ENCODE measurements around the gene AGAP1. TPM values are rescaled to one million over a fixed set of nuclear protein-coding genes. Genes with fewer than 3 reads are reported as not detected.

The AGAP1 gene
- total and polyA plus RNA-seq, 2 donors (not counting 3 experiments of a cell fraction or from before 2014, with no cell fraction given), result 10.2 to 20.9 TPM

DNA sequence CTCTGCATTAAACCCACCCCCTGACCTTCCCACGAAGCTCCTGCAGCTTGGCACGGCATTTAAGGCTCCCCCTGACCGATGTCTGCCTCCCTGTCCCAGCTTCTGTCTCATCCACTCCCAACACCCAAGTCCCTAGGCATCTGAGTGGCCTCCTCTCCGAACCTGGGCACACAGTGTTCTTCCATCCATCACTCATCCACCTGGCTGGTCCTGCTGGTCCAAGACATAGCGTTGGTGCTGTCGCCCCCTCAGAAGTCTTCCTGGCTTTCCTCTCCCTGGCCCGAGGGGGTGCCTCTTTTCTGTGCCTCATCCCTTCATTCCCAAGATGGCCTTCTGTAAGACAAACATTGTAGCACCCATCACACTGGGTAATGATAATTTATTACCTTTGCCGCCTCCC, 350.7 kb downstream of the AGAP1 start:
- H3K27me3 ChIP-seq (ENCODE audit: control insufficient read depth in 2 of 2, insufficient read depth in 2 of 2, low read length in 2 of 2), result no peaks in the 10 kb centered on the region
- FAIRE-seq (no peak), DNase-seq (ENCODE audit: low read depth, low spot score) (no peak)
- POLR2A ChIA-PET, result no interaction called here
- no peak overlapping the region for H3K27ac ChIP-seq (ENCODE audit: insufficient read depth, low read depth, low read length)
- H3K9me1 ChIP-seq (replicated peaks; ENCODE audit: control insufficient read depth, extremely low read depth, insufficient read depth, low read length), result no peaks in the 10 kb centered on the region
- no peaks in the 10 kb centered on the region for H3K9me3 ChIP-seq (replicated peaks; ENCODE audit: control insufficient read depth, insufficient read depth, low read length)
- TF ChIP-seq FOS (IDR thresholded peaks at IDR 0.05; ENCODE audit: borderline replicate concordance, insufficient read depth, low read length) (no peak), CTCF (IDR thresholded peaks at IDR 0.05; ENCODE audit: extremely low read depth in 1 of 2, insufficient read depth in 1 of 2, low read depth in 1 of 2, low read length in 2 of 2) (no peak), JUN (IDR thresholded peaks at IDR 0.05; ENCODE audit: borderline replicate concordance, insufficient read depth, insufficient read length, low read depth) (no peak), POLR2A (IDR thresholded peaks at IDR 0.05; ENCODE audit: low read depth, low read length) (no peak), POLR2AphosphoS5 (IDR thresholded peaks at IDR 0.05; ENCODE audit: insufficient read depth, low read depth, low read length) (no peak), EZH2 (IDR thresholded peaks at IDR 0.05; ENCODE audit: borderline replicate concordance, low read depth, low read length, severe bottlenecking) (no peak), GATA2 (IDR thresholded peaks at IDR 0.05; ENCODE audit: insufficient read depth, insufficient read length, low read depth, low read length) (no peak), MYC (IDR thresholded peaks at IDR 0.05; ENCODE audit: low read depth, low read length) (no peak), MAX (IDR thresholded peaks at IDR 0.05; ENCODE audit: insufficient read depth, insufficient read length) (no peak)
- H3K4me3 ChIP-seq (replicated peaks in 1 of 3; ENCODE audit: insufficient read depth in 1 of 3, low read depth in 1 of 3, low read length in 3 of 3), result no peak overlapping the region
- no peaks in the 10 kb centered on the region for H3K36me3 ChIP-seq (ENCODE audit: control insufficient read depth in 2 of 2, extremely low read depth in 1 of 2, insufficient read depth in 2 of 2, low read length in 2 of 2)
- no peak overlapping the region for H2AFZ ChIP-seq (ENCODE audit: low read depth, low read length)
- BruUV-seq (replicated peaks), result no TSS peak
- H3K4me2 ChIP-seq (ENCODE audit: insufficient read depth, low read length), result no peak overlapping the region
- no peaks in the 10 kb centered on the region for H4K20me1 ChIP-seq (replicated peaks; ENCODE audit: control insufficient read depth, extremely low read depth, insufficient read depth, low read length)
- intact Hi-C loops (cut with micrococcal nuclease) (no loop called here), dilution Hi-C loops (cut with MboI; ENCODE audit: extremely low pct_ligation_motif_present, low sequenced_read_pairs) (no loop called here)
- CTCF ChIA-PET, result no interaction called here
- no peaks in the 10 kb centered on the region for H3K79me2 ChIP-seq (ENCODE audit: control insufficient read depth, insufficient read depth, low read length)
- H3K4me1 ChIP-seq (ENCODE audit: control insufficient read depth, extremely low read depth, insufficient read depth, low read length), result no peaks in the 10 kb centered on the region
- H3K9ac ChIP-seq (replicated peaks; ENCODE audit: extremely low read depth, insufficient read depth, low read length), result no peak overlapping the region

All from endothelial cell of umbilical vein (primary cell).